Keratinocyte (primary cell): Measurements from ENCODE around the gene KMT2E. TPM values are rescaled to one million over a fixed set of nuclear protein-coding genes. Genes with fewer than 3 reads are reported as not detected.

Source experiments
- DNase-seq: peaks from one replicate; pipeline ENCODE4 v3.0.0-alpha.2; 2011; ENCODE audit warnings: low read depth, missing footprints, low spot score
- FAIRE-seq: peaks from 2 replicates; lab custom pipeline; 2011; peaks lifted over from hg19 to GRCh38; lab: Jason Lieb, UNC
- H2AFZ ChIP-seq: 2 replicates; pipeline ENCODE4 v1.6.0; 2012; ENCODE audit warnings: low read length, control low read depth, inconsistent platforms; ENCODE audit not compliant: control insufficient read depth
- H3K27ac ChIP-seq: 2 replicates; pipeline ENCODE4 v1.5.1; 2011; ENCODE audit warnings: low read length; ENCODE audit not compliant: control insufficient read depth, insufficient read depth
- H3K27me3 ChIP-seq: 3 replicates; pipeline ENCODE4 v1.6.0; 2011; ENCODE audit warnings: low read length; ENCODE audit not compliant: control insufficient read depth, insufficient read depth; ENCODE audit errors: extremely low read depth
- H3K36me3 ChIP-seq, 2 experiments: 2 replicates in 1 of 2; 3 replicates in 1 of 2; pipeline ENCODE4 v1.5.1; 2011; ENCODE audit warnings: low read length in 2 of 2, mild to moderate bottlenecking in 1 of 2; ENCODE audit not compliant: control insufficient read depth in 2 of 2, insufficient read depth in 2 of 2; ENCODE audit errors: extremely low read depth in 1 of 2
- H3K4me1 ChIP-seq: 3 replicates; pipeline ENCODE4 v1.5.1; 2011; ENCODE audit warnings: low read length; ENCODE audit not compliant: control insufficient read depth, insufficient read depth; ENCODE audit errors: extremely low read depth
- H3K4me2 ChIP-seq: 3 replicates; pipeline ENCODE4 v1.6.0; 2011; ENCODE audit warnings: low read depth, low read length; ENCODE audit not compliant: control insufficient read depth, insufficient read depth; ENCODE audit errors: extremely low read depth
- H3K4me3 ChIP-seq, 3 experiments: fragments of 200-600 bp in 1 of 3; sonication (generic) in 1 of 3; 2 replicates in 2 of 3; 3 replicates in 1 of 3; pipeline ENCODE4 v1.5.1; 2011 to 2016; ENCODE audit warnings: low read length in 3 of 3, mild to moderate bottlenecking in 3 of 3, control low read depth in 2 of 3, inconsistent platforms in 1 of 3, low read depth in 1 of 3, mixed read lengths in 1 of 3, mixed run types in 1 of 3, moderate library complexity in 1 of 3; ENCODE audit not compliant: control insufficient read depth in 2 of 3, insufficient read depth in 2 of 3; ENCODE audit errors: extremely low read depth in 1 of 3
- H3K79me2 ChIP-seq: 2 replicates; pipeline ENCODE4 v1.6.0; 2012; ENCODE audit warnings: low read length; ENCODE audit not compliant: control insufficient read depth, insufficient read depth
- H3K9ac ChIP-seq: 3 replicates; pipeline ENCODE4 v1.6.0; 2011; ENCODE audit warnings: low read length; ENCODE audit not compliant: control insufficient read depth, insufficient read depth; ENCODE audit errors: extremely low read depth
- H3K9me1 ChIP-seq: 3 replicates; pipeline ENCODE4 v1.6.0; 2011; ENCODE audit warnings: low read length; ENCODE audit not compliant: control insufficient read depth, insufficient read depth; ENCODE audit errors: extremely low read depth
- H3K9me3 ChIP-seq: 2 replicates; pipeline ENCODE4 v1.5.1; 2012; ENCODE audit warnings: low read depth, low read length; ENCODE audit not compliant: control insufficient read depth
- H4K20me1 ChIP-seq: 3 replicates; pipeline ENCODE4 v1.6.0; 2011; ENCODE audit warnings: low read length; ENCODE audit not compliant: control insufficient read depth, insufficient read depth; ENCODE audit errors: extremely low read depth
- EZH2 ChIP-seq: IDR thresholded peaks from one replicate; pipeline ENCODE4 v1.6.1; 2012; ENCODE audit warnings: inconsistent platforms, mild to moderate bottlenecking, low read length, moderate library complexity
- dilution Hi-C: fragments of 300-500 bp; cut with MboI; formaldehyde crosslinking; loops from one replicate; pipeline ENCODE4 v1.7.0; 2020; ENCODE audit warnings: low sequenced_read_pairs; ENCODE audit not compliant: extremely low pct_ligation_motif_present
- polyA plus RNA-seq, 5 experiments: library from polyadenylated mRNA; depleted of rRNA in 3 of 5; stranded (reverse) in 3 of 5; stranded (forward) in 1 of 5; unstranded in 1 of 5; fragments of >200 nt; gene quantifications; 1 replicate in 1 of 5; 2 replicates in 3 of 5; 3 replicates in 1 of 5; pipeline versions ENCODE4 v1.2.1 to v1.2.3, GENCODE V29; 2011 to 2012; ENCODE audit warnings: missing spikeins in 2 of 5, low read depth in 1 of 5, low replicate concordance in 1 of 5
- TF ChIP-seq, protein P1 (sequence below), 3 experiments: IDR thresholded peaks in 1 of 3; conservative IDR thresholded peaks in 1 of 3; optimal IDR thresholded peaks in 1 of 3; 2 replicates in 2 of 3; 3 replicates in 1 of 3; pipeline versions ENCODE3 to v1.5.1; 2011; ENCODE audit warnings: low read length in 3 of 3, mild to moderate bottlenecking in 3 of 3, moderate library complexity in 2 of 3, control low read depth in 1 of 3, inconsistent platforms in 1 of 3; ENCODE audit not compliant: insufficient read depth in 2 of 3; ENCODE audit errors: extremely low read depth in 1 of 3

KMT2E gene
- polyA plus RNA-seq, 1 donor (not counting 4 experiments of a cell fraction or from before 2014, with no cell fraction given) = 12.9 TPM

DNA sequence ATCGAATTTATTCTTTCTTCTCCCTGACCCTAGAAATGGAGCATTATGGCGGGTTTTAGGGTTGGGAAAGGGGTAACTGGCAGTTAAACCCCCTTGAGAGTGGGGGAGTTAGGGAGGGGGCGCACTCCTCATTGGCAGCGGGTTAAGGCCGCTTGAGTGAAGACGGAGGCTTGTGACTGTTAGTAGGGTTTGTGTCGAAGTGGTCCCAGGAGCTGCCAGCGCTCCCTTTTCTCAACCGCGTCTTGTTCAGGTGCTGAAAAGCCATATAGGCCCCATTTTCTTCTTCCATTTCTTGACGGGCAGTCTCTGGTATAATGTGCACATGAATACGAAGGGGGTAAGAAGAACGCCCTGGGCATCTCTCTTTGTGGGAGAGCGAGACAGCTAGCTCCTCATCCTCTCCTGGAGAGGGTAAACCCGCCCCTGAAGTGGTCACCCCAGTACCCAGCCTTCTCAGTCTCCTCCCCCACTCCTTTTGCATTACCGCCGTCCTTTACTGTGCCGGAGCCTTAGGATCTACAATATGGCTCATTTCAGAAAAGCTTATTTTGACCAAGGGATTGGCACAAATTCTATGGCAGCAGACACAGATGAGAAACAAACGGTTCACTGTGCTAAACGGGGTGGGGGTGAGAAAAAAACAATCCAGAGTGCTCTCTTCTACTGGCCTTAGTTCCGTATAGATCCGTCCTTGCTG is 836 bp downstream of the KMT2E start:
- H3K79me2 ChIP-seq = peaks cover 90% of the 10 kb centered on the region
- peak overlapping the region; percentile 100 for H3K27ac ChIP-seq
- peaks cover 22% of the 10 kb centered on the region for H3K4me1 ChIP-seq
- no peaks in the 10 kb centered on the region for H3K9me3 ChIP-seq
- peak overlapping the region; percentile 87 for H3K4me2 ChIP-seq
- peak overlapping the region; percentile 94 to 100 (median 100) for H3K4me3 ChIP-seq
- H3K9ac ChIP-seq = peak overlapping the region; percentile 100
- DNase-seq (no peak), FAIRE-seq (no peak)
- dilution Hi-C loops = no loop called here
- TF ChIP-seq, protein P1, sequence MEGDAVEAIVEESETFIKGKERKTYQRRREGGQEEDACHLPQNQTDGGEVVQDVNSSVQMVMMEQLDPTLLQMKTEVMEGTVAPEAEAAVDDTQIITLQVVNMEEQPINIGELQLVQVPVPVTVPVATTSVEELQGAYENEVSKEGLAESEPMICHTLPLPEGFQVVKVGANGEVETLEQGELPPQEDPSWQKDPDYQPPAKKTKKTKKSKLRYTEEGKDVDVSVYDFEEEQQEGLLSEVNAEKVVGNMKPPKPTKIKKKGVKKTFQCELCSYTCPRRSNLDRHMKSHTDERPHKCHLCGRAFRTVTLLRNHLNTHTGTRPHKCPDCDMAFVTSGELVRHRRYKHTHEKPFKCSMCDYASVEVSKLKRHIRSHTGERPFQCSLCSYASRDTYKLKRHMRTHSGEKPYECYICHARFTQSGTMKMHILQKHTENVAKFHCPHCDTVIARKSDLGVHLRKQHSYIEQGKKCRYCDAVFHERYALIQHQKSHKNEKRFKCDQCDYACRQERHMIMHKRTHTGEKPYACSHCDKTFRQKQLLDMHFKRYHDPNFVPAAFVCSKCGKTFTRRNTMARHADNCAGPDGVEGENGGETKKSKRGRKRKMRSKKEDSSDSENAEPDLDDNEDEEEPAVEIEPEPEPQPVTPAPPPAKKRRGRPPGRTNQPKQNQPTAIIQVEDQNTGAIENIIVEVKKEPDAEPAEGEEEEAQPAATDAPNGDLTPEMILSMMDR (optimal IDR thresholded peaks at IDR 0.05 in 1 of 3, IDR thresholded peaks at IDR 0.05 in 1 of 3, conservative IDR thresholded peaks at IDR 0.05 in 1 of 3; ENCODE audit: extremely low read depth in 1 of 3, insufficient read depth in 2 of 3, low read length in 3 of 3) = no peak
- no peak for TF ChIP-seq EZH2
- H3K9me1 ChIP-seq = no peaks in the 10 kb centered on the region
- H2AFZ ChIP-seq = peak overlapping the region; percentile 15
- H3K27me3 ChIP-seq = no peaks in the 10 kb centered on the region
- H4K20me1 ChIP-seq = peaks cover 2% of the 10 kb centered on the region
- H3K36me3 ChIP-seq = no peaks in the 10 kb centered on the region

DNA sequence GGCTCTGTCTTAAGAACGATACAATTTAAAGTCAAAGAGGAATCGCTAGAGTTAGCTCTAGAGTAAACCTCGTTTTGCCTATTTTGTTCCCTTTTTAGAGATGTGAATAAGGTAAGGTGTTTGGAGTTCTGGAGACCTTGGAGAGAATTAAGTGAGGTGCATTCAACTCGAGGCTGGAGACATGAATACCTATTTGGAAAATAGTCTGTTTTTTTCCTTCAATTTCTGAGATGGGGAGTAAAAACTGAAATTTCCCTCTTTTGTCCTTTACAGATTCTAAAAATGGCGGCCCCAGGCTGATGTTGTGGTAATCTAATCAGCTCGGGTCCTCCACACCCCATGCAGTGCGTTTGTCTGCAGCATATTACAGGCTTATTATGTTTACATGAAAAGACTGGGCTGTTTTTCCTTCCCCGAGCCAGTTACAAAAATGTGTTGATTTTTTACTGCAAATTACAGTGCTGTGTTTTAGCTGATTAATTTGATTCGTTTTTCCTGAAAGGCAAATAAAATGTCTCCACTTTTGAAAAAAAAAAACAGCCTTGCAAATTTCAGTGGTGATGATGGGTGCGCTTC is 1.5 kb downstream of the KMT2E start:
- Histone ChIP-seq H2AFZ (peak overlapping the region; percentile 15), H3K4me1 (peaks cover 26% of the 10 kb centered on the region), H3K4me3 (peak overlapping the region; percentile 94 to 100 (median 100)), H4K20me1 (peaks cover 2% of the 10 kb centered on the region), H3K27ac (peak overlapping the region; percentile 100), H3K79me2 (peaks cover 90% of the 10 kb centered on the region), H3K9ac (peak overlapping the region; percentile 100), H3K9me3 (no peaks in the 10 kb centered on the region), H3K9me1 (no peaks in the 10 kb centered on the region), H3K27me3 (no peaks in the 10 kb centered on the region), H3K4me2 (peak overlapping the region; percentile 87), H3K36me3 (no peaks in the 10 kb centered on the region)
- dilution Hi-C loops = no loop called here
- TF ChIP-seq EZH2 = no peak
- TF ChIP-seq, protein P1 (optimal IDR thresholded peaks at IDR 0.05 in 1 of 3, IDR thresholded peaks at IDR 0.05 in 1 of 3, conservative IDR thresholded peaks at IDR 0.05 in 1 of 3; ENCODE audit: extremely low read depth in 1 of 3, insufficient read depth in 2 of 3, low read length in 3 of 3) = no peak
- FAIRE-seq (no peak), DNase-seq (no peak)
